NCI-H460 (cell line): ENCODE measurements around the gene CR1L. TPM values are rescaled to one million over a fixed set of nuclear protein-coding genes. Genes with fewer than 3 reads are reported as not detected.
"Not testable (repeated sequence)": the region's sequence is repeated elsewhere in the genome, so short reads cannot be mapped to it uniquely, and the experiment has no call there.

Experiments used
- DNase-seq: peaks from one replicate; pipeline ENCODE4 v3.0.0-alpha.2; 2016; ENCODE audit warnings: low read depth; ENCODE audit errors: extremely low read depth
- small RNA-seq, 2 experiments: library from RNA; depleted of rRNA; stranded (forward); fragments of <200 nt; gene quantifications; one replicate each; pipeline ENCODE3, GENCODE V24; 2014
- total RNA-seq: library from RNA; depleted of rRNA; stranded (reverse); fragments of >200 nt; shearing (Covaris generic); gene quantifications from 2 replicates; pipeline ENCODE4 v1.2.3, GENCODE V29; 2014; rRNA removed

Gene CR1L
- total RNA-seq, 1 experiment from 2014 or later = not detected

- no peak for DNase-seq
These were observed 121.6 kb downstream of the CR1L start for GRCh38 chr1:207766569-207766968.

- not testable (repeated sequence) for DNase-seq
These were observed 125.6 kb downstream of the CR1L start for GRCh38 chr1:207770514-207770913.

Small RNAs within 50 kb of the gene (small RNA-seq; reads per million reads assigned to genes)
- 0 reads per million in 2 experiments for gene RNA5SP534

Other genes starting within 250 kb of the CR1L start
- 0.17 TPM in 1 of 2 replicates, not detected in the other for gene CR2, start 190.8 kb upstream of the CR1L start, total RNA-seq
- gene CR1, start 149.0 kb upstream of the CR1L start, total RNA-seq = not detected in 2 replicates
- 133 and 174 TPM in 2 replicates for gene CD46, start 106.9 kb downstream of the CR1L start, total RNA-seq